ENCODE results near the gene EGFL8. TPM values are rescaled to one million over a fixed set of nuclear protein-coding genes. Genes with fewer than 3 reads are reported as not detected.

The EGFL8 gene
- total and polyA plus RNA-seq, 9 of the 15 experiments (the other 6 are each of a cell fraction or from before 2014, with no cell fraction given), result 2.2 to 47.4 (median 14.2) TPM

- TF ChIP-seq E2F1 (CRISPR knock-in tag; IDR thresholded peaks at IDR 0.05) (no peak), GABPB1 (CRISPR knock-in tag; IDR thresholded peaks at IDR 0.05) (no peak; the same call in 1 of the 2 replicates), ZNF175 (CRISPR knock-in tag; IDR thresholded peaks at IDR 0.05; ENCODE audit: low read depth) (0 out of 2 replicates have a peak, but pooled peaks have one; percentile 26), MAZ (CRISPR knock-in tag; conservative IDR thresholded peaks at IDR 0.05 in 1 of 2, IDR thresholded peaks at IDR 0.05 in 1 of 2) (peak; percentile 63 to 74; a peak in 2 of 4 replicates), MLX (CRISPR knock-in tag; conservative IDR thresholded peaks at IDR 0.05) (0 out of 4 replicates have a peak, but pooled peaks of 1 of the 2 experiments have one; percentile 65), MCM5 (IDR thresholded peaks at IDR 0.05; ENCODE audit: low read depth) (no peak), ATF4 (CRISPR knock-in tag; IDR thresholded peaks at IDR 0.05) (no peak), MEF2D (tag; conservative IDR thresholded peaks at IDR 0.05; ENCODE audit: low read depth) (no peak), HDGF (IDR thresholded peaks at IDR 0.05) (0 out of 2 replicates have a peak, but pooled peaks have one; percentile 42), JUND (IDR thresholded peaks at IDR 0.05; ENCODE audit: borderline replicate concordance, low read depth, low read length) (no peak), JUND (tag; IDR thresholded peaks at IDR 0.05; ENCODE audit: borderline replicate concordance, low read depth, low read length) (peak; percentile 39; the same call in 2 of the 3 replicates), HMBOX1 (IDR thresholded peaks at IDR 0.05) (no peak), EWSR1 (IDR thresholded peaks at IDR 0.05; ENCODE audit: borderline replicate concordance, low read depth, partially characterized antibody) (no peak), ZBTB11 (CRISPR knock-in tag; IDR thresholded peaks at IDR 0.05) (no peak)
Observed at GRCh38 chr6:32154514-32155161, 9.8 kb upstream of the EGFL8 start (continued).

Data from K562 (cell line).